GM18526 (cell line): ENCODE results near the gene DENND1C.
A peak's percentile ranks its signal among the peaks of the same experiment; 100 is the strongest.

Experiments
- POLR2A ChIP-seq: IDR thresholded peaks from 3 replicates; pipeline ENCODE4 v1.6.1; 2011; ENCODE audit not compliant: insufficient read length; ENCODE audit errors: extremely low read depth

The DENND1C gene

GRCh38 chr19:6516659-6517291, 35.2 kb upstream of the DENND1C start:
- no peak for TF ChIP-seq POLR2A

GRCh38 chr19:6516018-6516658, 34.6 kb upstream of the DENND1C start:
- TF ChIP-seq POLR2A = peak; percentile 63

- no peak for TF ChIP-seq POLR2A
Measured at GRCh38 chr19:6514926-6515544, 33.4 kb upstream of the DENND1C start.

- no peak for TF ChIP-seq POLR2A
Measured at GRCh38 chr19:6514089-6514488, 32.5 kb upstream of the DENND1C start.

- TF ChIP-seq POLR2A = no peak
Measured at GRCh38 chr19:6510618-6511017, 29.0 kb upstream of the DENND1C start.

GRCh38 chr19:6509118-6509971, 27.8 kb upstream of the DENND1C start:
- no peak for TF ChIP-seq POLR2A

- TF ChIP-seq POLR2A = no peak
Measured at GRCh38 chr19:6503407-6504201, 22.0 kb upstream of the DENND1C start.

GRCh38 chr19:6501740-6502648, 20.4 kb upstream of the DENND1C start, which contains the start of gene TUBB4A:
TSS of gene TUBB4A (minus strand) at chr19:6502309. CDS start at chr19:6502212, 97 bp downstream.
- TF ChIP-seq POLR2A = no peak

GRCh38 chr19:6500837-6501739, 19.5 kb upstream of the DENND1C start:
- no peak for TF ChIP-seq POLR2A

GRCh38 chr19:6499052-6499790, 17.6 kb upstream of the DENND1C start:
- no peak for TF ChIP-seq POLR2A

GRCh38 chr19:6498294-6499036, 16.9 kb upstream of the DENND1C start:
- TF ChIP-seq POLR2A = no peak

- no peak for TF ChIP-seq POLR2A
Measured at GRCh38 chr19:6495947-6496346, 14.4 kb upstream of the DENND1C start.
